KMS-11 (cell line): ENCODE data around the gene BMP2.

ENCODE experiments used
- H2AFZ ChIP-seq: fragments of 200-600 bp; sonication (generic); 2 replicates; pipeline ENCODE4 v1.6.1; 2016; ENCODE audit warnings: antibody characterized with exemption, mixed run types, low read depth
- H3K27ac ChIP-seq: fragments of 200-600 bp; sonication (generic); 2 replicates; pipeline ENCODE4 v1.6.1; 2016; ENCODE audit warnings: mild to moderate bottlenecking, mixed run types
- H3K27me3 ChIP-seq: fragments of 200-600 bp; sonication (generic); 2 replicates; pipeline ENCODE4 v1.6.1; 2017; ENCODE audit warnings: mild to moderate bottlenecking, low read depth, mixed run types, moderate library complexity; ENCODE audit not compliant: insufficient read depth
- H3K36me3 ChIP-seq: fragments of 200-600 bp; sonication (generic); 2 replicates; pipeline ENCODE4 v1.6.1; 2017; ENCODE audit warnings: mild to moderate bottlenecking, mixed run types; ENCODE audit not compliant: insufficient read depth
- H3K4me1 ChIP-seq: fragments of 200-600 bp; sonication (generic); 2 replicates; pipeline ENCODE4 v1.6.1; 2016; ENCODE audit warnings: mild to moderate bottlenecking, low read depth, mixed run types; ENCODE audit not compliant: poor library complexity, severe bottlenecking
- H3K4me2 ChIP-seq: fragments of 200-600 bp; sonication (generic); 2 replicates; pipeline ENCODE4 v1.7.0; 2016; ENCODE audit warnings: mild to moderate bottlenecking, mixed run types
- H3K4me3 ChIP-seq: fragments of 200-600 bp; sonication (generic); IDR thresholded peaks from 2 replicates; pipeline ENCODE4 v1.6.1; 2017; ENCODE audit warnings: low read depth, low read length, mixed read lengths; ENCODE audit not compliant: insufficient read depth
- H3K79me2 ChIP-seq: fragments of 200-600 bp; sonication (generic); 2 replicates; pipeline ENCODE4 v1.6.1; 2016; ENCODE audit warnings: low read depth, mixed run types; ENCODE audit not compliant: insufficient read depth
- H3K9ac ChIP-seq: fragments of 200-600 bp; sonication (generic); 2 replicates; pipeline ENCODE4 v1.6.1; 2016; ENCODE audit warnings: mild to moderate bottlenecking, mixed run types
- H4K20me1 ChIP-seq: fragments of 200-600 bp; sonication (generic); 2 replicates; pipeline ENCODE4 v1.6.1; 2016; ENCODE audit warnings: mild to moderate bottlenecking, mixed run types; ENCODE audit not compliant: insufficient read depth
- CTCF ChIP-seq: fragments of 200-600 bp; sonication (generic); conservative IDR thresholded peaks from 2 replicates; pipeline ENCODE4 v1.6.1; 2017; ENCODE audit warnings: low read depth, mild to moderate bottlenecking, antibody characterized with exemption, low read length, moderate library complexity, mixed read lengths

BMP2 gene

GRCh38 chr20:6744805-6745204 is 22.7 kb upstream of the BMP2 start:
- Histone ChIP-seq H3K79me2 (no peaks in the 10 kb centered on the region), H3K9ac (no peak overlapping the region), H3K36me3 (no peaks in the 10 kb centered on the region), H3K4me1 (no peaks in the 10 kb centered on the region), H3K27me3 (no peaks in the 10 kb centered on the region), H2AFZ (no peak overlapping the region), H3K4me3 (no peak overlapping the region), H3K27ac (no peak overlapping the region), H3K4me2 (no peak overlapping the region), H4K20me1 (no peaks in the 10 kb centered on the region)
- TF ChIP-seq CTCF, result no peak

GRCh38 chr20:6746901-6747609 is 20.4 kb upstream of the BMP2 start:
- no peak overlapping the region for H3K4me3 ChIP-seq
- H3K36me3 ChIP-seq, result no peaks in the 10 kb centered on the region
- no peak overlapping the region for H3K9ac ChIP-seq
- no peak for TF ChIP-seq CTCF
- no peak overlapping the region for H3K4me2 ChIP-seq
- H2AFZ ChIP-seq, result no peak overlapping the region
- H3K79me2 ChIP-seq, result no peaks in the 10 kb centered on the region
- no peak overlapping the region for H3K27ac ChIP-seq
- H3K27me3 ChIP-seq, result no peaks in the 10 kb centered on the region
- no peaks in the 10 kb centered on the region for H3K4me1 ChIP-seq
- H4K20me1 ChIP-seq, result no peaks in the 10 kb centered on the region

- H3K27ac ChIP-seq, result no peak overlapping the region
- H3K36me3 ChIP-seq, result no peaks in the 10 kb centered on the region
- no peaks in the 10 kb centered on the region for H4K20me1 ChIP-seq
Measured at GRCh38 chr20:6750438-6750837, 17.0 kb upstream of the BMP2 start.

GRCh38 chr20:6756693-6757595 is 10.5 kb upstream of the BMP2 start:
- H3K36me3 ChIP-seq, result no peaks in the 10 kb centered on the region
- TF ChIP-seq CTCF, result no peak
- H3K4me3 ChIP-seq, result no peak overlapping the region
- H3K27ac ChIP-seq, result no peak overlapping the region
- no peak overlapping the region for H3K9ac ChIP-seq
- H3K27me3 ChIP-seq, result no peaks in the 10 kb centered on the region
- no peaks in the 10 kb centered on the region for H4K20me1 ChIP-seq
- no peak overlapping the region for H3K4me2 ChIP-seq
- no peaks in the 10 kb centered on the region for H3K4me1 ChIP-seq
- H2AFZ ChIP-seq, result no peak overlapping the region
- H3K79me2 ChIP-seq, result no peaks in the 10 kb centered on the region

More at GRCh38 chr20:6750438-6750837, 17.0 kb upstream of the BMP2 start:
- Histone ChIP-seq H3K79me2 (no peaks in the 10 kb centered on the region), H3K9ac (no peak overlapping the region), H3K4me3 (no peak overlapping the region), H3K4me2 (no peak overlapping the region), H3K27me3 (no peaks in the 10 kb centered on the region), H3K4me1 (no peaks in the 10 kb centered on the region), H2AFZ (no peak overlapping the region)
- TF ChIP-seq CTCF, result no peak
